22Rv1 (cell line): Measurements from ENCODE around the gene RPL31.

Experiments used
- ZFX ChIP-seq: fragments of 450-650 bp; IDR thresholded peaks from 2 replicates; pipeline ENCODE4 v1.6.1; 2017; ENCODE audit warnings: antibody characterized with exemption, borderline replicate concordance
- TF ChIP-seq, protein P1 (sequence below): fragments of 450-650 bp; IDR thresholded peaks from 2 replicates; pipeline ENCODE4 v1.5.1; 2017; ENCODE audit warnings: mild to moderate bottlenecking

DNA sequence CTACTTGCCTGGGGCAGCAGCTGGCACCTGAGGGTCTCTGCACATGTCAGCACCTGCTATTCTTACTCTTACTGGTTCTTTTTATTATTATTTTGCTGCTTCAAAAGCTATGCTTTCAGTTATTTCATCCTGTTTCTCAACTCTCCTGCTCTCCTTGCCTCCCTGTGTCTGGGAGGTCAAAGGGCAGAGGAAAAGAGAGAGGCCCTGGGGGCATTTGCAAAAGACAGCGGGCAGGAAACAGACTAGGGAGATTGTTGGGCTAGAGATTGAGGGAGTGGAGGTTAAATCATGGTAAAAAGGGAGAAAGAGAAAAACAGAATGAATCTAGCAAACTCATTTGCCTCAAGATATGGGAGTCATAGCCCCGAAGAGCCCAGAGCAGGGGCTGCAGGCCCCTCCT is 21.1 kb upstream of the RPL31 start:
- TF ChIP-seq, protein P1, sequence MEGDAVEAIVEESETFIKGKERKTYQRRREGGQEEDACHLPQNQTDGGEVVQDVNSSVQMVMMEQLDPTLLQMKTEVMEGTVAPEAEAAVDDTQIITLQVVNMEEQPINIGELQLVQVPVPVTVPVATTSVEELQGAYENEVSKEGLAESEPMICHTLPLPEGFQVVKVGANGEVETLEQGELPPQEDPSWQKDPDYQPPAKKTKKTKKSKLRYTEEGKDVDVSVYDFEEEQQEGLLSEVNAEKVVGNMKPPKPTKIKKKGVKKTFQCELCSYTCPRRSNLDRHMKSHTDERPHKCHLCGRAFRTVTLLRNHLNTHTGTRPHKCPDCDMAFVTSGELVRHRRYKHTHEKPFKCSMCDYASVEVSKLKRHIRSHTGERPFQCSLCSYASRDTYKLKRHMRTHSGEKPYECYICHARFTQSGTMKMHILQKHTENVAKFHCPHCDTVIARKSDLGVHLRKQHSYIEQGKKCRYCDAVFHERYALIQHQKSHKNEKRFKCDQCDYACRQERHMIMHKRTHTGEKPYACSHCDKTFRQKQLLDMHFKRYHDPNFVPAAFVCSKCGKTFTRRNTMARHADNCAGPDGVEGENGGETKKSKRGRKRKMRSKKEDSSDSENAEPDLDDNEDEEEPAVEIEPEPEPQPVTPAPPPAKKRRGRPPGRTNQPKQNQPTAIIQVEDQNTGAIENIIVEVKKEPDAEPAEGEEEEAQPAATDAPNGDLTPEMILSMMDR, result no peak
- TF ChIP-seq ZFX, result no peak
